Stimulated activated CD8-positive, alpha-beta memory T cell treated with anti-CD3 and anti-CD28 coated beads, Interleukin-15, amount 100 ng/mL, for 4 hours (primary cell): ENCODE results near the gene MMUT.
"Not testable (repeated sequence)": the region's sequence is repeated elsewhere in the genome, so short reads cannot be mapped to it uniquely, and the experiment has no call there.

Experiments
- DNase-seq, 2 donors: peaks; one replicate each; pipeline ENCODE4 v3.0.0-alpha.2; 2020; ENCODE audit warnings: low read depth in 2 of 2

MMUT gene

GRCh38 chr6:49423817-49424216 lies 39.2 kb downstream of the MMUT start:
- no peak for DNase-seq

DNA sequence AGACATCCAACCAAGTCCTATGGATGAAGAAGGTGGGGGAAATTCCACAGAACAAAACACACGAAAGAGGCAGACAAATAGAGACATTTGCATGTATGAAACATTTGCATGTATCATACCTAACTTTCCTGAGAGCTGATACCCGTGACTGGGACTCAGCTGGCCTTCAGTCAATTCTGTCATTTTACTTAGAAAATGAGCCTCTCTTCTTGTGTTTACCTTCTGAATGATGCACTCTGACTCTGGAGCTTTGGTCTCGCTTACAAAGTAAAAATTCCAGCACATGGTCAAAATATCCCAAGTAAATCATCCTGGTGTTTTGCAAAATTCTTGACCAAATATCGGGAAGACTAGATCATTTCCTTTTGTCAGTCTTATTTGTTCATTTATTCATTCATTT lies 46.9 kb downstream of the MMUT start:
- no peak for DNase-seq

DNA sequence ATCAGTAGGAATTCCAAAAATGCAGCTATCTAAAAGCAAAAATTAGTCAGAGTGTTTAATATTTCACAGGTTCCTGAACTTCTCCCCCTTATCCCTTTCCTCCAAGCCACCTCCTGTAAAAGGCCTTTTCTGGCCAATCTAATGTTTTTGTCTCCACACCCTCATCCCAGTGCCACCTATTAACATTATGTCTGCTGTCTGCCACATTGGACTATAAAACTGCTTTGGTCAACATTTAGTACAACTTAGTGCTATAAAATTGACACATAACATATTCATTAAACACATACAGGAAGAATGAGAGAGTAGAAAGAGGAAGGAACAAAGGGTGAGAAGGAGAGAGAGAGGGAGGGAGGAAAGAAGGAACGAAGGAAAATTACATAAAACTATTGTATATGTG lies 47.7 kb downstream of the MMUT start:
- DNase-seq, result no peak

DNA sequence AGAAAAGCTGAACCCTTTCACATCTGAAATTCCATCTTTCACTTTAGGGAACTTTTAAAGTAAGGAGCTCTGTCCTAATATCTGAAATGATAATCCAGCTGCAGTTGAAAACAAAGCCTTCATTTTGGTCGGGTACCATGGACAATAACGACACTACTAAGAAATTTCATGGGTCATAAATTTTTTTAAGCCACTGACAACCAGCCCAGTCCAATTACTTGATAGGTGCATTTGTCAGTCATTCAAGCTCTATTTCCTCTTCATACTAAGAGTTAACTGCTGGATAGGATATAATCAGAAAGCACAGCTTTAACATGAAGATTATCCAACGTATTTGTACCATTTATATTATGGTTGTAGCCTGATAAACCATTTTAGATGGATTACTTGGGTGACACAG lies 52.5 kb downstream of the MMUT start:
- DNase-seq, result no peak

DNA sequence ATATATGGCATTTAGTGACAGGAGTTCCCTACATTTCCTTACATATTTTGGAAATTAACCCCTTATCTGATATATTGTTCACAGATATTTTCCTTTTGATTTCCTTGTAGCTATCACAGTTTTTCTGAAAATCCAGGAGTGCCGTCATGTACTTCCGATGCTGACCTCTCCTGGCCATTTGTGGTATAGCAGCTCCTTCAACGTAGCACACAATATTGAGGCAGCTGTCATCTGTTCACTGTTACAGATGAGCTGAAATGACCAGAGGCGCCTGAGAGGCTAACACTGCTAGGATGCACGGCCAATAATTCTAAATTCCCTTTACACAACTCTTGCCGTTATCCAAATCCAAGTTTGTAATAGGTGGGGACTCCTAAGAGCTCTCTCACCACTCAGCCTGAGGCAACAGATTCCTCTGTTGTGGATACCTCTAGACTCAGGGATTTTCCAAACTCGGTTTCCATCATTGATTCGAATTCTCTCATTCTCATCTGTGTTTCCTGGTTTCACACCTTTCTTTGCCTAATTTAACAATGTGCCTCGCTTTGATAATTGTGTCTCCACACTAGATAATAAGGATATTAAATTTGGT lies 53.0 kb downstream of the MMUT start:
- DNase-seq, result peak in 1 of 2 donors; percentile 11

GRCh38 chr6:49406250-49406970 lies 56.6 kb downstream of the MMUT start:
- no peak for DNase-seq

GRCh38 chr6:49401063-49401462 lies 62.0 kb downstream of the MMUT start:
- DNase-seq, result no peak

DNA sequence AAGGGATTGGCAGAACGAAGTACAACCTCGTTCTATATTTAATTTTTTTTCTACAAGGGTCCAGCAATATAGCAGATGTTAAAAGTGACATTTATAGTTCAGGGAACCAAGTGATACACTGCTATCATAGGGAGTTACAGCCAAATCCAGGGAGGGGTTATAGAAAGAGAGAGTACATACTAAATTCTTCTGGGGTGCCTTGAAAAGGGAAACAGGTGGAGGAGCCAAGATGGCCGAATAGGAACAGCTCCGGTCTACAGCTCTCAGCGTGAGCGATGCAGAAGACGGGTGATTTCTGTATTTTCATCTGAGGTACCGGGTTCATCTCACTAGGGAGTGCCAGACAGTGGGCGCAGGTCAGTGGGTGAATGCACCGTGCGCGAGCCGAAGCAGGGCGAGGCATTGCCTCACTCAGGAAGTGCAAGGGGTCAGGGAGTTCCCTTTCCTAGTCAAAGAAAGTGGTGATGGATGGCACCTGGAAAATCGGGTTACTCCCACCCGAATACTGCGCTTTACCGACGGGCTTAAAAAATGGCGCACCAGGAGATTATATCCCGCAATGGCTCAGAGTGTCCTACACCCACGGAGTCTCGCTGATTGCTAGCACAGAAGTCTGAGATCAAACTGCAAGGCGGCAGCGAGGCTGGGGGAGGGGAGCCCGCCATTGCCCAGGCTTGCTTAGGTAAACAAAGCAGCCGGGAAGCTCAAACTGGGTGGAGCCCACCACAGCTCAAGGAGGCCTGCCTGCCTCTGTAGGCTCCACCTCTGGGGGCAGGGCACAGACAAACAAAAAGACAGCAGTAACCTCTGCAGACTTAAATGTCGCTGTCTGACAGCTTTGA lies 76.2 kb downstream of the MMUT start:
- DNase-seq, result not testable (repeated sequence)

GRCh38 chr6:49384904-49385303 lies 78.1 kb downstream of the MMUT start:
- no peak for DNase-seq
